Mesenchymal stem cell (in vitro differentiated cells and primary cell): ENCODE data around the gene DUS1L.

Experiments used
- DNase-seq: peaks from one replicate; pipeline ENCODE4 v3.0.0-alpha.2; 2013
- H2AFZ ChIP-seq: one replicate; pipeline ENCODE4 v1.6.1; 2013; ENCODE audit warnings: low read depth, mild to moderate bottlenecking, control low read depth, inconsistent platforms, low read length, moderate library complexity
- H2AK5ac ChIP-seq: 2 replicates; pipeline ENCODE4 v1.6.1; 2013; ENCODE audit warnings: low read length, moderate library complexity, mild to moderate bottlenecking, inconsistent platforms; ENCODE audit not compliant: severe bottlenecking
- H2BK120ac ChIP-seq: one replicate; pipeline ENCODE4 v1.6.1; 2013; ENCODE audit warnings: low read depth, mild to moderate bottlenecking, inconsistent platforms, low read length, moderate library complexity
- H2BK12ac ChIP-seq, 2 experiments: one replicate each; pipeline ENCODE4 v1.6.1; 2013; ENCODE audit warnings: inconsistent platforms in 2 of 2, low read length in 2 of 2, mild to moderate bottlenecking in 2 of 2, moderate library complexity in 2 of 2, control low read depth in 1 of 2
- H2BK15ac ChIP-seq: one replicate; pipeline ENCODE4 v1.6.1; 2013; ENCODE audit warnings: mild to moderate bottlenecking, low read depth, inconsistent platforms; ENCODE audit not compliant: poor library complexity, severe bottlenecking
- H2BK5ac ChIP-seq: 2 replicates; pipeline ENCODE4 v1.6.1; 2013; ENCODE audit warnings: low read depth, mild to moderate bottlenecking, low read length, control low read depth, inconsistent platforms; ENCODE audit not compliant: poor library complexity, severe bottlenecking
- H3K14ac ChIP-seq, 2 experiments: one replicate each; pipeline ENCODE4 v1.6.1; 2013; ENCODE audit warnings: inconsistent platforms in 2 of 2, low read length in 2 of 2, control low read depth in 1 of 2, mild to moderate bottlenecking in 1 of 2, moderate library complexity in 1 of 2
- H3K18ac ChIP-seq, 2 experiments: one replicate each; pipeline ENCODE4 v1.6.1; 2013; ENCODE audit warnings: inconsistent platforms in 2 of 2, low read length in 2 of 2, control low read depth in 1 of 2, low read depth in 1 of 2, mild to moderate bottlenecking in 1 of 2
- H3K23ac ChIP-seq, 2 experiments: one replicate each; pipeline ENCODE4 v1.6.1; 2013; ENCODE audit warnings: inconsistent platforms in 2 of 2, low read length in 2 of 2, mild to moderate bottlenecking in 2 of 2, moderate library complexity in 2 of 2, control low read depth in 1 of 2
- H3K27ac ChIP-seq: 2 replicates; pipeline ENCODE4 v1.5.1; 2013; ENCODE audit warnings: mild to moderate bottlenecking, moderate library complexity, low read length, control low read depth, inconsistent platforms; ENCODE audit not compliant: poor library complexity, severe bottlenecking
- H3K27me3 ChIP-seq, 2 experiments: 2 replicates each; pipeline versions ENCODE4 v1.6.1 to v1.7.0; 2013; ENCODE audit warnings: low read length in 2 of 2, mild to moderate bottlenecking in 2 of 2, moderate library complexity in 2 of 2, control low read depth in 1 of 2, inconsistent platforms in 1 of 2; ENCODE audit not compliant: control insufficient read depth in 1 of 2, insufficient read depth in 1 of 2
- H3K36me3 ChIP-seq, 2 experiments: 2 replicates each; pipeline versions ENCODE4 v1.6.1 to v1.7.0; 2013; ENCODE audit warnings: low read length in 2 of 2, control low read depth in 1 of 2, inconsistent platforms in 1 of 2, low read depth in 1 of 2, mild to moderate bottlenecking in 1 of 2; ENCODE audit not compliant: insufficient read depth in 2 of 2, control insufficient read depth in 1 of 2
- H3K4ac ChIP-seq, 2 experiments: one replicate each; pipeline ENCODE4 v1.6.1; 2013; ENCODE audit warnings: inconsistent platforms in 2 of 2, low read length in 2 of 2, mild to moderate bottlenecking in 2 of 2, moderate library complexity in 2 of 2, control low read depth in 1 of 2, low read depth in 1 of 2
- H3K4me1 ChIP-seq: 2 replicates; pipeline ENCODE4 v1.6.1; 2013; ENCODE audit warnings: low read depth, low read length, control low read depth; ENCODE audit not compliant: control insufficient read depth, insufficient read depth
- H3K4me2 ChIP-seq: 2 replicates; pipeline ENCODE4 v1.6.1; 2013; ENCODE audit warnings: low read length, mild to moderate bottlenecking, inconsistent platforms; ENCODE audit not compliant: poor library complexity, severe bottlenecking
- H3K4me3 ChIP-seq, 2 experiments: 2 replicates each; pipeline versions ENCODE4 v1.5.1 to v1.7.0; 2013; ENCODE audit warnings: low read length in 2 of 2, mild to moderate bottlenecking in 2 of 2, control low read depth in 1 of 2, low read depth in 1 of 2; ENCODE audit not compliant: insufficient read depth in 1 of 2
- H3K79me1 ChIP-seq: replicated peaks from 2 replicates; pipeline ENCODE4 v1.6.1; 2013; ENCODE audit warnings: mild to moderate bottlenecking, control low read depth, low read length, inconsistent platforms; ENCODE audit not compliant: poor library complexity, severe bottlenecking
- H3K9ac ChIP-seq: 2 replicates; pipeline ENCODE4 v1.7.0; 2013; ENCODE audit warnings: mild to moderate bottlenecking, low read length, moderate library complexity
- H3K9me3 ChIP-seq: 2 replicates; pipeline ENCODE4 v1.7.0; 2013; ENCODE audit warnings: mild to moderate bottlenecking, low read length; ENCODE audit not compliant: control insufficient read depth
- H4K8ac ChIP-seq: one replicate; pipeline ENCODE4 v1.6.1; 2013; ENCODE audit warnings: inconsistent platforms, mild to moderate bottlenecking, low read length, moderate library complexity
- H4K91ac ChIP-seq: one replicate; pipeline ENCODE4 v1.6.1; 2013; ENCODE audit warnings: mild to moderate bottlenecking, low read length, inconsistent platforms
- WGBS: methylation state at CpG from one replicate; pipeline ENCODE4 v1.1.7; 2013; ENCODE audit warnings: mixed read lengths; 5-methylcytosine and 5-hydroxymethylcytosine counted together

DUS1L gene

DNA sequence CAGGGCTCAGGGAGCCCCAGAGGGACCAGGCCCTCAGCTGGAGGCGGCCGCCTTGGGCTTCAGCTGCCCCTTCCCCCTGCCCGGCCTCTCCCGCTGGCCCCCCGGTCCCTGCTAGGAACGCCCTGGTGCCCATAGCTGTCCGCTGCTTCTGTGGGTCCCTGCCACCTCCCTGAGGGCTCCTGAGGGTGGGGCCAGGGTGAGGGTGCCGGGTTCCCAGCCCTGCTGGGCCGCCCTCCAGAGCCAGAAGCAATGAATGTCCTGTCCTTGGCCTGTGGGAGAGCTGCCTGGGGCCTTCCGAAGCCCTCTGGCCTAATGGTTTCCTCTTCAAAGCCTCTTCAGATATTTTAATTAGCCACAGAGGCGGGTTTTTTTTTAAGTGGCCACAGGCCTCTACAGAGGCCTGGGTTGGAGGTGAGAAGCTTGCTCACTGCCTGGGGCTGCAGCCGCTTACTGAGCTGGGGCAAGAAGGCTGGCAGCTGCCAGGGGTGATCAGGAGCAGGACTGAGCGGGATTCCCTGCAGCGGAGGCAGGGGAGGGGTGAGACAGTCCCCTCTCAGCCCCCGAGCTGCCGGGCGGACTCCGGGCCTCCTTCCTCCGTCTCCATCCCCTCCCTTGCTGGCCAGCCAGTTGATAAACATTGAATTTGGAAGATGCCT lies 52.8 kb downstream of the DUS1L start:
- H2BK12ac ChIP-seq = peak overlapping the region in 1 of 2 experiments; percentile 31

DNA sequence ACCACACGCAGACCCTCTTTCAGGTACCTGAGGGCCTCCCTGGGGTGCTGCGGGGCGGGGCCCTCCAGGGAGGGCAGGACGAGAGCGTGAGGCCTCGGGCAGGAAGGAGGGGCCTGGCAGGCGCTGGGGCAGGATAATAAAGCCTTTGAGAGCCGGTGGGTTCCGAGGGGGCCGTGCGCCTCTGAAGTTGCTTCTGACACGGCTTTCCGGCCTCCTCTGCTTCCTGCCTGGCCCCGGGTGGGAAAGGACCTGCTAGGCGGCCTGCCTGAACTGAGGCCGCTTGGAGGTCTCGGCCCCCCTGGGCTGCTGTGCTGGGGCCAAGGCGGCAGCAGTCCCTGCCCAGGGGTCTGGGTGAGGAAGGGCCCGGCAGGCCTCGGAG lies 53.4 kb downstream of the DUS1L start:
- H3K36me3 ChIP-seq = peaks cover 2 to 75% of the 10 kb centered on the region in 2 experiments
- no peak overlapping the region for H3K4me3 ChIP-seq
- no peaks in the 10 kb centered on the region for H3K9me3 ChIP-seq
- H3K4me2 ChIP-seq = no peak overlapping the region
- H2BK15ac ChIP-seq = peak overlapping the region; percentile 9
- H3K79me1 ChIP-seq = peaks cover 4% of the 10 kb centered on the region
- H3K27me3 ChIP-seq = no peaks in the 10 kb centered on the region
- H4K91ac ChIP-seq = peak overlapping the region; percentile 35
- H3K4me1 ChIP-seq = peaks cover 25% of the 10 kb centered on the region
- 69% methylated on average over 19 of the region's 20 CpGs for WGBS
- H3K14ac ChIP-seq = no peak overlapping the region
- no peak overlapping the region for H2AFZ ChIP-seq
- no peak overlapping the region for H3K23ac ChIP-seq
- no peak overlapping the region for H2BK5ac ChIP-seq
- H3K4ac ChIP-seq = no peak overlapping the region
- H2AK5ac ChIP-seq = no peak overlapping the region
- no peak overlapping the region for H3K9ac ChIP-seq
- no peak overlapping the region for H4K8ac ChIP-seq
- no peak overlapping the region for H3K27ac ChIP-seq
- DNase-seq = no peak
- no peak overlapping the region for H2BK120ac ChIP-seq
- no peak overlapping the region for H2BK12ac ChIP-seq
- H3K18ac ChIP-seq = peak overlapping the region in 1 of 2 experiments; percentile 23

More for the DNA sequence above, 52.8 kb downstream of the DUS1L start:
- H3K4me3 ChIP-seq = no peak overlapping the region
- H2AFZ ChIP-seq = no peak overlapping the region
- peak; percentile 26 for DNase-seq
- H3K9ac ChIP-seq = no peak overlapping the region
- H3K27ac ChIP-seq = no peak overlapping the region
- peaks cover 4 to 80% of the 10 kb centered on the region in 2 experiments for H3K36me3 ChIP-seq
- H2BK5ac ChIP-seq = no peak overlapping the region
- H3K27me3 ChIP-seq = no peaks in the 10 kb centered on the region
- no peak overlapping the region for H2AK5ac ChIP-seq
- no peak overlapping the region for H3K14ac ChIP-seq
- H4K8ac ChIP-seq = no peak overlapping the region
- H3K4me1 ChIP-seq = peaks cover 20% of the 10 kb centered on the region
- peaks cover 4% of the 10 kb centered on the region for H3K79me1 ChIP-seq
- no peaks in the 10 kb centered on the region for H3K9me3 ChIP-seq
- H4K91ac ChIP-seq = peak overlapping the region; percentile 35
- peak overlapping the region; percentile 9 for H2BK15ac ChIP-seq
- H3K18ac ChIP-seq = peak overlapping the region in 1 of 2 experiments; percentile 23
- H3K4me2 ChIP-seq = no peak overlapping the region
- 68% methylated on average over 13 of the region's 19 CpGs for WGBS
- no peak overlapping the region for H2BK120ac ChIP-seq
- H3K4ac ChIP-seq = no peak overlapping the region
- H3K23ac ChIP-seq = no peak overlapping the region

- H4K8ac ChIP-seq = no peak overlapping the region
- H3K36me3 ChIP-seq = peaks cover 0 to 69% of the 10 kb centered on the region in 2 experiments
- DNase-seq = no peak
- peaks cover 4% of the 10 kb centered on the region for H3K79me1 ChIP-seq
- no peak overlapping the region for H2BK120ac ChIP-seq
- H3K27ac ChIP-seq = no peak overlapping the region
- no peak overlapping the region for H3K23ac ChIP-seq
- no peak overlapping the region for H3K9ac ChIP-seq
- H3K4me3 ChIP-seq = no peak overlapping the region
- H3K4ac ChIP-seq = no peak overlapping the region
- no peak overlapping the region for H2BK12ac ChIP-seq
- no peak overlapping the region for H2BK15ac ChIP-seq
- no peaks in the 10 kb centered on the region for H3K9me3 ChIP-seq
- H2AK5ac ChIP-seq = no peak overlapping the region
- 96% methylated on average over 19 of the region's 19 CpGs for WGBS
- no peak overlapping the region for H3K4me2 ChIP-seq
- H2BK5ac ChIP-seq = no peak overlapping the region
- H2AFZ ChIP-seq = no peak overlapping the region
- H4K91ac ChIP-seq = no peak overlapping the region
- H3K4me1 ChIP-seq = peaks cover 29% of the 10 kb centered on the region
- H3K27me3 ChIP-seq = no peaks in the 10 kb centered on the region
- H3K18ac ChIP-seq = no peak overlapping the region
- H3K14ac ChIP-seq = no peak overlapping the region
These were observed 53.9 kb downstream of the DUS1L start for GRCh38 chr17:82011617-82012187.

GRCh38 chr17:82010575-82011525 lies 54.8 kb downstream of the DUS1L start:
- no peak overlapping the region for H3K27ac ChIP-seq
- H3K36me3 ChIP-seq = peaks cover 0 to 69% of the 10 kb centered on the region in 2 experiments
- no peak overlapping the region for H3K23ac ChIP-seq
- no peak overlapping the region for H3K4me3 ChIP-seq
- H3K79me1 ChIP-seq = peaks cover 4% of the 10 kb centered on the region
- no peak overlapping the region for H2BK12ac ChIP-seq
- H2BK120ac ChIP-seq = no peak overlapping the region
- no peak overlapping the region for H3K4ac ChIP-seq
- 97% methylated on average over 39 of the region's 39 CpGs for WGBS
- no peak overlapping the region for H3K9ac ChIP-seq
- no peak for DNase-seq
- no peak overlapping the region for H3K18ac ChIP-seq
- H3K14ac ChIP-seq = no peak overlapping the region
- no peak overlapping the region for H2BK5ac ChIP-seq
- no peaks in the 10 kb centered on the region for H3K9me3 ChIP-seq
- H4K91ac ChIP-seq = no peak overlapping the region
- H2AFZ ChIP-seq = no peak overlapping the region
- H4K8ac ChIP-seq = no peak overlapping the region
- no peak overlapping the region for H2BK15ac ChIP-seq
- H2AK5ac ChIP-seq = no peak overlapping the region
- H3K27me3 ChIP-seq = no peaks in the 10 kb centered on the region
- H3K4me2 ChIP-seq = no peak overlapping the region
- H3K4me1 ChIP-seq = peaks cover 37% of the 10 kb centered on the region
